A673 (cell line): ENCODE results near the gene TRPM3. TPM values are rescaled to one million over a fixed set of nuclear protein-coding genes. Genes with fewer than 3 reads are reported as not detected.

ENCODE experiments used
- BruUV-seq: library from RNA; stranded (reverse); fragments of 400-500 nt; replicated peaks from 2 replicates; lab custom pipeline; 2021; lab: Mats Ljungman, UMichigan
- CTCF ChIA-PET: fragments of 300-600 bp; sonication (Branson Sonifier 250); formaldehyde crosslinking; loops from one replicate; lab custom pipeline; 2022; ENCODE audit warnings: antibody characterized with exemption; lab: Charles Lee
- POLR2A ChIA-PET: fragments of 300-600 bp; sonication (Branson Sonifier 250); formaldehyde crosslinking; loops from one replicate; lab custom pipeline; 2022; ENCODE audit warnings: antibody characterized with exemption; ENCODE audit not compliant: low non-redundant PET; lab: Charles Lee
- DNase-seq: peaks from one replicate; pipeline ENCODE4 v3.0.0-alpha.2; 2015; ENCODE audit warnings: low spot score
- H3K27ac ChIP-seq: fragments of 200-600 bp; sonication (generic); 2 replicates; pipeline ENCODE4 v1.5.1; 2016; ENCODE audit warnings: mixed run types, low read depth, mild to moderate bottlenecking, mixed read lengths, antibody characterized with exemption, low read length; ENCODE audit not compliant: poor library complexity, severe bottlenecking
- H3K27me3 ChIP-seq: fragments of 200-600 bp; sonication (generic); replicated peaks from 2 replicates; pipeline ENCODE4 v1.6.1; 2017; ENCODE audit warnings: mixed run types, low read depth, mild to moderate bottlenecking, mixed read lengths, antibody characterized with exemption, low read length; ENCODE audit not compliant: insufficient read depth, poor library complexity
- H3K36me3 ChIP-seq: fragments of 200-600 bp; sonication (generic); 2 replicates; pipeline ENCODE4 v1.6.1; 2016; ENCODE audit warnings: mixed run types, mild to moderate bottlenecking, mixed read lengths, antibody characterized with exemption, low read length; ENCODE audit not compliant: insufficient read depth, poor library complexity, severe bottlenecking
- H3K4me1 ChIP-seq: fragments of 200-600 bp; sonication (generic); 2 replicates; pipeline ENCODE4 v1.6.1; 2017; ENCODE audit warnings: mixed run types, mild to moderate bottlenecking, mixed read lengths, antibody characterized with exemption, low read length; ENCODE audit not compliant: insufficient read depth, poor library complexity, severe bottlenecking
- H3K4me3 ChIP-seq: fragments of 200-600 bp; sonication (generic); 2 replicates; pipeline ENCODE4 v1.5.1; 2016; ENCODE audit warnings: low read depth, mixed run types, mild to moderate bottlenecking, mixed read lengths, low read length; ENCODE audit not compliant: poor library complexity, severe bottlenecking
- H3K9me3 ChIP-seq: fragments of 200-600 bp; sonication (generic); 2 replicates; pipeline ENCODE4 v1.6.1; 2016; ENCODE audit warnings: mixed run types, low read depth, mild to moderate bottlenecking, mixed read lengths, antibody characterized with exemption, low read length; ENCODE audit not compliant: poor library complexity, severe bottlenecking
- CTCF ChIP-seq: fragments of 300-800, 200-600 bp; sonication (generic); conservative IDR thresholded peaks from 2 replicates; pipeline ENCODE4 v1.5.1; 2017; ENCODE audit warnings: low read depth, mild to moderate bottlenecking, antibody characterized with exemption, low read length, moderate library complexity, mixed read lengths
- EZH2 ChIP-seq: fragments of 200-600 bp; sonication (generic); IDR thresholded peaks from 2 replicates; pipeline ENCODE4 v1.6.1; 2017; ENCODE audit warnings: borderline replicate concordance, low read depth, mild to moderate bottlenecking, mixed read lengths, antibody characterized with exemption, low read length; ENCODE audit not compliant: poor library complexity, severe bottlenecking
- intact Hi-C: fragments of 100-400 bp; cut with micrococcal nuclease; formaldehyde crosslinking; loops from one replicate; pipeline ENCODE4 v1.10.0; 2022; ENCODE audit not compliant: unreplicated experiment
- total RNA-seq: library from RNA; stranded (reverse); gene quantifications from 2 replicates; pipeline ENCODE4 v1.2.3, GENCODE V29; 2021

TRPM3 gene
- total RNA-seq, 1 experiment from 2014 or later, result not detected

- intact Hi-C loops, result no loop called here
Measured at GRCh38 chr9:70678153-70678552, 443.3 kb downstream of the TRPM3 start.

GRCh38 chr9:70677055-70677735 is 444.2 kb downstream of the TRPM3 start:
- no peak overlapping the region for H3K27ac ChIP-seq
- no TSS peak for BruUV-seq
- intact Hi-C loops, result no loop called here
- TF ChIP-seq EZH2, result no peak
- no peak for TF ChIP-seq CTCF
- H3K4me1 ChIP-seq, result peaks cover 3% of the 10 kb centered on the region
- POLR2A ChIA-PET, result no interaction called here
- DNase-seq, result no peak
- H3K4me3 ChIP-seq, result no peak overlapping the region
- no peaks in the 10 kb centered on the region for H3K27me3 ChIP-seq
- H3K9me3 ChIP-seq, result no peaks in the 10 kb centered on the region
- CTCF ChIA-PET, result no interaction called here
- no peaks in the 10 kb centered on the region for H3K36me3 ChIP-seq

More at GRCh38 chr9:70678153-70678552, 443.3 kb downstream of the TRPM3 start:
- TF ChIP-seq EZH2, result no peak
- TF ChIP-seq CTCF, result no peak
- Histone ChIP-seq H3K9me3 (no peaks in the 10 kb centered on the region), H3K4me3 (no peak overlapping the region), H3K4me1 (peaks cover 3% of the 10 kb centered on the region), H3K27me3 (no peaks in the 10 kb centered on the region), H3K27ac (no peak overlapping the region), H3K36me3 (no peaks in the 10 kb centered on the region)
- BruUV-seq, result no TSS peak
- ChIA-PET POLR2A (no interaction called here), CTCF (no interaction called here)
- DNase-seq, result no peak

- BruUV-seq, result no TSS peak
Measured at GRCh38 chr9:70675868-70676370, 445.5 kb downstream of the TRPM3 start.

More at GRCh38 chr9:70675868-70676370, 445.5 kb downstream of the TRPM3 start:
- Histone ChIP-seq H3K4me3 (no peak overlapping the region), H3K27me3 (no peaks in the 10 kb centered on the region), H3K9me3 (no peaks in the 10 kb centered on the region), H3K4me1 (peaks cover 3% of the 10 kb centered on the region), H3K36me3 (no peaks in the 10 kb centered on the region), H3K27ac (no peak overlapping the region)
- TF ChIP-seq EZH2, result no peak
- no peak for TF ChIP-seq CTCF
- intact Hi-C loops, result no loop called here
- ChIA-PET CTCF (no interaction called here), POLR2A (no interaction called here)
- no peak for DNase-seq
